Measurements from ENCODE around the gene CLIC1.

Gene CLIC1

GRCh38 chr6:31736021-31736767 is at the start of gene CLIC1:
CLIC1 (minus strand) TSS chr6:31736530; CDS start chr6:31736300, 230 bp downstream.
- peak; percentile 81 for DNase-seq (ENCODE audit: low read depth)

- DNase-seq (ENCODE audit: low read depth), result no peak
Observed at GRCh38 chr6:31785475-31785874, 49.1 kb upstream of the CLIC1 start.

- no peak for DNase-seq (ENCODE audit: low read depth)
Observed at GRCh38 chr6:31784098-31784925, 48.0 kb upstream of the CLIC1 start.

GRCh38 chr6:31782126-31782855 is 46.0 kb upstream of the CLIC1 start:
- DNase-seq (ENCODE audit: low read depth), result no peak

- no peak for DNase-seq (ENCODE audit: low read depth)
Observed at GRCh38 chr6:31781244-31782125, 45.2 kb upstream of the CLIC1 start.

- DNase-seq (ENCODE audit: low read depth), result no peak
Observed at GRCh38 chr6:31780507-31781243, 44.3 kb upstream of the CLIC1 start.

- DNase-seq (ENCODE audit: low read depth), result no peak
Observed at GRCh38 chr6:31779908-31780307, 43.6 kb upstream of the CLIC1 start.

GRCh38 chr6:31778999-31779885 is 42.9 kb upstream of the CLIC1 start:
- no peak for DNase-seq (ENCODE audit: low read depth)

- no peak for DNase-seq (ENCODE audit: low read depth)
Observed at GRCh38 chr6:31778193-31778592, 41.9 kb upstream of the CLIC1 start.

GRCh38 chr6:31777667-31778050 is 41.3 kb upstream of the CLIC1 start:
- no peak for DNase-seq (ENCODE audit: low read depth)

GRCh38 chr6:31776989-31777666 is 40.8 kb upstream of the CLIC1 start, which contains the start of gene VWA7:
VWA7 (minus strand) TSS chr6:31777328; CDS start chr6:31776779, 549 bp downstream.
- peak; percentile 24 for DNase-seq (ENCODE audit: low read depth)

- no peak for DNase-seq (ENCODE audit: low read depth)
Observed at GRCh38 chr6:31776485-31776988, 40.2 kb upstream of the CLIC1 start.

- DNase-seq (ENCODE audit: low read depth), result no peak
Observed at GRCh38 chr6:31775633-31776484, 39.5 kb upstream of the CLIC1 start.

GRCh38 chr6:31775184-31775583 is 38.9 kb upstream of the CLIC1 start:
- no peak for DNase-seq (ENCODE audit: low read depth)

- no peak for DNase-seq (ENCODE audit: low read depth)
Observed at GRCh38 chr6:31771992-31772358, 35.6 kb upstream of the CLIC1 start.

GRCh38 chr6:31770860-31771259 is 34.5 kb upstream of the CLIC1 start:
- no peak for DNase-seq (ENCODE audit: low read depth)

GRCh38 chr6:31769684-31770371 is 33.5 kb upstream of the CLIC1 start:
- peak; percentile 34 for DNase-seq (ENCODE audit: low read depth)

All from fibroblast of gingiva (primary cell).